GM18909 (cell line): ENCODE data around the gene ZNF618.

Experiments used
- ATAC-seq: cut with Tn5 transposase; IDR thresholded peaks from one replicate; pipeline ENCODE4 v1.9.1; 2021; ENCODE audit warnings: mild to moderate bottlenecking; ENCODE audit not compliant: unreplicated experiment, poor library complexity

ZNF618 gene

GRCh38 chr9:114008667-114009410 lies 132.7 kb downstream of the ZNF618 start:
- ATAC-seq = no peak

GRCh38 chr9:114011313-114011712 lies 135.2 kb downstream of the ZNF618 start:
- ATAC-seq = no peak

- ATAC-seq = no peak
Observed at GRCh38 chr9:114012126-114012525, 136.0 kb downstream of the ZNF618 start.

- no peak for ATAC-seq
Observed at GRCh38 chr9:114014044-114014443, 137.9 kb downstream of the ZNF618 start.

- ATAC-seq = no peak
Observed at GRCh38 chr9:114015607-114016006, 139.5 kb downstream of the ZNF618 start.

GRCh38 chr9:114016101-114016500 lies 140.0 kb downstream of the ZNF618 start:
- ATAC-seq = no peak

- no peak for ATAC-seq
Observed at GRCh38 chr9:114016629-114017423, 140.7 kb downstream of the ZNF618 start.

- ATAC-seq = no peak
Observed at GRCh38 chr9:114017741-114018715, 141.9 kb downstream of the ZNF618 start.

GRCh38 chr9:114021578-114021977 lies 145.5 kb downstream of the ZNF618 start:
- no peak for ATAC-seq

- ATAC-seq = no peak
Observed at GRCh38 chr9:114023961-114024360, 147.9 kb downstream of the ZNF618 start.

GRCh38 chr9:114025196-114025753 lies 149.2 kb downstream of the ZNF618 start:
- no peak for ATAC-seq

- ATAC-seq = no peak
Observed at GRCh38 chr9:114025760-114026159, 149.7 kb downstream of the ZNF618 start.

GRCh38 chr9:114026335-114026734 lies 150.2 kb downstream of the ZNF618 start:
- ATAC-seq = no peak

GRCh38 chr9:114027159-114027862 lies 151.2 kb downstream of the ZNF618 start:
- no peak for ATAC-seq

GRCh38 chr9:114027863-114028465 lies 151.9 kb downstream of the ZNF618 start:
- ATAC-seq = no peak

GRCh38 chr9:114028646-114029045 lies 152.5 kb downstream of the ZNF618 start:
- ATAC-seq = no peak

GRCh38 chr9:114029311-114030170 lies 153.4 kb downstream of the ZNF618 start:
- no peak for ATAC-seq

- ATAC-seq = no peak
Observed at GRCh38 chr9:114030364-114030763, 154.3 kb downstream of the ZNF618 start.
